ENCODE data around the gene KDM4B. TPM values are rescaled to one million over a fixed set of nuclear protein-coding genes. Genes with fewer than 3 reads are reported as not detected.

The KDM4B gene
- total RNA-seq, 4 donors from 2014 or later: 28.7 to 75.1 (median 46.1) TPM

GRCh38 chr19:5173993-5174392 lies 205.1 kb downstream of the KDM4B start:
- no peaks in the 10 kb centered on the region for H3K4me1 ChIP-seq
- TF ChIP-seq CTCF (IDR thresholded peaks at IDR 0.05) (no peak), POLR2A (IDR thresholded peaks at IDR 0.05) (no peak)
- DNase-seq: no peak
- H3K27me3 ChIP-seq: no peaks in the 10 kb centered on the region
- no peak overlapping the region for H3K4me3 ChIP-seq
- no peaks in the 10 kb centered on the region for H3K36me3 ChIP-seq
- H3K9me3 ChIP-seq: no peaks in the 10 kb centered on the region
- H3K27ac ChIP-seq: no peak overlapping the region

GRCh38 chr19:5177745-5178450 lies 209.0 kb downstream of the KDM4B start:
- no peak for DNase-seq
- Histone ChIP-seq H3K36me3 (no peaks in the 10 kb centered on the region), H3K27ac (no peak overlapping the region), H3K9me3 (no peaks in the 10 kb centered on the region), H3K4me1 (no peaks in the 10 kb centered on the region), H3K27me3 (no peaks in the 10 kb centered on the region), H3K4me3 (no peak overlapping the region)
- no peak for TF ChIP-seq CTCF (IDR thresholded peaks at IDR 0.05)
- TF ChIP-seq POLR2A (IDR thresholded peaks at IDR 0.05): no peak

GRCh38 chr19:5178841-5179240 lies 209.9 kb downstream of the KDM4B start:
- no peak for TF ChIP-seq CTCF (IDR thresholded peaks at IDR 0.05)
- no peak for TF ChIP-seq POLR2A (IDR thresholded peaks at IDR 0.05)

GRCh38 chr19:5179256-5179655 lies 210.3 kb downstream of the KDM4B start:
- no peaks in the 10 kb centered on the region for H3K4me1 ChIP-seq
- H3K27me3 ChIP-seq: no peaks in the 10 kb centered on the region
- DNase-seq: no peak
- TF ChIP-seq POLR2A (IDR thresholded peaks at IDR 0.05): no peak
- TF ChIP-seq CTCF (IDR thresholded peaks at IDR 0.05): no peak
- H3K36me3 ChIP-seq: no peaks in the 10 kb centered on the region
- no peak overlapping the region for H3K4me3 ChIP-seq
- no peaks in the 10 kb centered on the region for H3K9me3 ChIP-seq
- H3K27ac ChIP-seq: no peak overlapping the region

More at GRCh38 chr19:5178841-5179240, 209.9 kb downstream of the KDM4B start:
- Histone ChIP-seq H3K4me1 (no peaks in the 10 kb centered on the region), H3K27ac (no peak overlapping the region), H3K27me3 (no peaks in the 10 kb centered on the region), H3K36me3 (no peaks in the 10 kb centered on the region), H3K4me3 (no peak overlapping the region), H3K9me3 (no peaks in the 10 kb centered on the region)
- no peak for DNase-seq

- no peaks in the 10 kb centered on the region for H3K36me3 ChIP-seq
- H3K4me3 ChIP-seq: no peak overlapping the region
- TF ChIP-seq POLR2A (IDR thresholded peaks at IDR 0.05): no peak
- TF ChIP-seq CTCF (IDR thresholded peaks at IDR 0.05): no peak
- no peaks in the 10 kb centered on the region for H3K4me1 ChIP-seq
- no peaks in the 10 kb centered on the region for H3K27me3 ChIP-seq
- DNase-seq: no peak
- no peak overlapping the region for H3K27ac ChIP-seq
- H3K9me3 ChIP-seq: no peaks in the 10 kb centered on the region
These were observed 212.4 kb downstream of the KDM4B start for GRCh38 chr19:5181329-5181728.

All from Peyer's patch (tissue), 4 donors.